ENCODE data around the gene RELA.

RELA gene

DNA sequence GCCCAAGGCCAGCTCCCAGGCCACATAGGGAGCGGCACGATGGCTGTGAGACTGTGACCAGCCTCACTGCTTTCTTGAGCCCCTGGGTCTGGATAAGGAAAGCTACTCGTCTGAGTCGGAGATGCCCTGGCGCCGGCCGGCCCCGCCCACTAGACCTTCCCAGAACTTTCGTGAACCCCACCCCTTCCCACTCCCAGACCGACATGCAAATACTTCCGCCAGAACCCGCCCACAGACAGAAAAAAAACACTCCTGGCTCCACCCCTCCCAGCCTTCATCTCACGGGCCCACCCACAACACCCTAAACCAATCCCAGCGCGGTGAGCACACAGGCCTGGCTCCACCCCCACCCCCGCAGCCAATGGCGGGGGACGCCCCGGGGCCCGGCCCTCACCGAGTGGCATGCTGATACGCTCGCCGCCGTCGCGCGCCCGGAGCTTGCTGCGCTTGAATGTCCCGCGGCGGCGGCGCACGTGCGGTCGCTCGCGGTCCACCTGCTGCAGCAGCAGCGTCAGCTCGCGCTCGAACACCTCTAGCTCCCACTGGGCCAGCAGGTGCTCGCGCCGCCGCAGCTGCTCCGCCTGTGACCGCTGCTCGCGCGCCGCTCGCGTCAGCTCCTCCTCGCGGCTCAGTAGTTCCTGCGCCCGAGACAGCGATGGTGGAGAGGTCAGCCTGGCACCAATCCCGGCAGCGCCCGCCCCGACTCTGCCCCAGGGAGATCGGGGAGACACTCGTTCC, 55.7 kb downstream of the RELA start:
- ChIA-PET POLR2A (no interaction called here), CTCF (interaction anchor here (1.2 to 24.8 kb wide), 3 partner anchors 9 to 22 kb away, joined by 3 to 351 read pairs (median 4); partner anchors contain the start of genes EHBP1L1 and KCNK7)
- DNase-seq (ENCODE audit: extremely low spot score): no peak
- TF ChIP-seq, protein P1, sequence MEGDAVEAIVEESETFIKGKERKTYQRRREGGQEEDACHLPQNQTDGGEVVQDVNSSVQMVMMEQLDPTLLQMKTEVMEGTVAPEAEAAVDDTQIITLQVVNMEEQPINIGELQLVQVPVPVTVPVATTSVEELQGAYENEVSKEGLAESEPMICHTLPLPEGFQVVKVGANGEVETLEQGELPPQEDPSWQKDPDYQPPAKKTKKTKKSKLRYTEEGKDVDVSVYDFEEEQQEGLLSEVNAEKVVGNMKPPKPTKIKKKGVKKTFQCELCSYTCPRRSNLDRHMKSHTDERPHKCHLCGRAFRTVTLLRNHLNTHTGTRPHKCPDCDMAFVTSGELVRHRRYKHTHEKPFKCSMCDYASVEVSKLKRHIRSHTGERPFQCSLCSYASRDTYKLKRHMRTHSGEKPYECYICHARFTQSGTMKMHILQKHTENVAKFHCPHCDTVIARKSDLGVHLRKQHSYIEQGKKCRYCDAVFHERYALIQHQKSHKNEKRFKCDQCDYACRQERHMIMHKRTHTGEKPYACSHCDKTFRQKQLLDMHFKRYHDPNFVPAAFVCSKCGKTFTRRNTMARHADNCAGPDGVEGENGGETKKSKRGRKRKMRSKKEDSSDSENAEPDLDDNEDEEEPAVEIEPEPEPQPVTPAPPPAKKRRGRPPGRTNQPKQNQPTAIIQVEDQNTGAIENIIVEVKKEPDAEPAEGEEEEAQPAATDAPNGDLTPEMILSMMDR (IDR thresholded peaks at IDR 0.05; ENCODE audit: control extremely low read depth, extremely low read depth, low read depth, missing control alignments): no peak

DNA sequence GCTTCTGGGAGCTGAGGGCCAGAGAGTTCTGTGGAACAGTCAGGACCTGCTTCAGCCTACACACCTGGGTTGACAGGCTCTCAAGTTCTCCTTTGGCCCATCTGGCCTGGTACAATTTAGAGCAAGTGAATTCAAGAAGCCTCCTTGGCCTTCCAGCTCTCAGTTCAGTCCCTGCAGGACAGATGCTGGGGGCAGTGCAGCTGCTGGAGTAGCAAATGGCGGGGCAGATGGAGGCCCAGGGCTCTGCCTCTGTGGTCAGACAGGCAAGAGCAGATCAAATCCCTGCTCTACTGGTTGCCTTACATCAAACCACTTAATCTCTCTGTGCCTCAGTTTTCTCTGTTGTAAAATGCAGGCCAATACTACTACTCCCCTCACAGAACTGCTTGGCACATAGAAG, 58.5 kb downstream of the RELA start:
- no peak for DNase-seq (ENCODE audit: extremely low spot score)
- ChIA-PET POLR2A (interaction anchor here (0.6 kb wide), 4 partner anchors 99 to 290 kb away, joined by 3 to 10 read pairs (median 6); partner anchors contain the start of gene CDC42EP2), CTCF (interaction anchor here (1.4 to 24.8 kb wide), 5 partner anchors 9 to 63 kb away, joined by 3 to 351 read pairs (median 6); partner anchors contain the start of genes EHBP1L1 and KCNK7)
- TF ChIP-seq, protein P1 (IDR thresholded peaks at IDR 0.05; ENCODE audit: control extremely low read depth, extremely low read depth, low read depth, missing control alignments): no peak
